ENCODE measurements around the gene TPRN. TPM values are rescaled to one million over a fixed set of nuclear protein-coding genes. Genes with fewer than 3 reads are reported as not detected.

TPRN gene
- total RNA-seq, 1 donor from 2014 or later = 16.0 TPM

DNA sequence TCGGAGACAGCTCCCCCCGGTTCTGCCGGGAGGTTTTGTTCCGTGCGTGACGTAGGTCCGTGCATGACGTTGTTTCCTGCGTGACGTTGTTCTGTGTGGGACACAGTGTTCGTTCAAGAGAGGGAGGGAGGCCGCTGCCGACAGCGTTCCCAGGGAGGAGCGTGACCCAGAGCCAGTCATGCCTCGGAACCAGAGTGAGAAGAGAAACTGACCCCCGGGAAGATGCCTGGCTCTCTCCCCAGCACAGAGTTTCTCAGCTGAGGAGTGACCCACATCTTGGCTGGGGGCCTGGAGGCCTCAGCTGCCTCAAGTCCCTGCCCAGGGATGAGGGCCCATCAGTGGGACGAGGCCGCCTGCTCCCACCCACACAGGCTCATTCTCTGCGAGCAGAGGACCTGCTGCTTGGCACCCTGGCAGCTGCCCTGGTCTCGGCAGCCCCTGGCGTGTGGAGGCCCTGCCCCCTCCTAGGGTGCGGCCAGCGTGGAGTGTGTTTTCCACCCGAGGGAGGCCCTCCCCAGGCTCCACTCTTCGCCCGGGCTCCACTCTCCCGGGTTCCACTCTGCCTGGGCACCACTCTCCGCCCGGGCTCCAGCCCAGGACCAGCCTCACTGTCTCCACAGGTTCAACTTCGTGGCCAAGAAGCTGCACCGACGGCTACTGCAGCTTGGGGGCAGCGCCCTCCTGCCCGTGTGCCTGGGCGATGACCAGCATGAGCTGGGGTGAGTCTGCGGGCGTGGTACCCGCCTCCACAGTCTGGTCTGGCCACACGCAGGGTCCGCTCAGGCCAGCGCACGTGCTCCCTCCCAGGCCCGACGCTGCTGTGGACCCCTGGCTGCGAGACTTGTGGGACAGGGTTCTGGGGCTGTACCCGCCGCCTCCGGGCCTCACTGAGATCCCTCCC is 12.9 kb upstream of the TPRN start:
- Histone ChIP-seq H3K4me3 (ENCODE audit: insufficient read depth, low read depth, low read length) (no peak overlapping the region), H3K27ac (ENCODE audit: low read depth, low read length) (no peak overlapping the region), H4K20me1 (ENCODE audit: insufficient read depth, low read length) (peaks cover under 1% of the 10 kb centered on the region), H3K9me3 (ENCODE audit: insufficient read depth, low read depth, low read length) (no peaks in the 10 kb centered on the region), H2AFZ (ENCODE audit: low read depth, low read length) (no peak overlapping the region), H3K4me1 (ENCODE audit: insufficient read depth, low read length) (peaks cover under 1% of the 10 kb centered on the region), H3K9ac (ENCODE audit: low read length) (no peak overlapping the region), H3K36me3 (ENCODE audit: insufficient read depth, low read length) (no peaks in the 10 kb centered on the region), H3K4me2 (ENCODE audit: low read length) (no peak overlapping the region), H3K79me2 (ENCODE audit: insufficient read depth, low read length) (no peaks in the 10 kb centered on the region), H3K27me3 (ENCODE audit: insufficient read depth, low read length) (no peaks in the 10 kb centered on the region)
- no peak for TF ChIP-seq EZH2 (IDR thresholded peaks at IDR 0.05; ENCODE audit: insufficient read depth, low read length)
- TF ChIP-seq, protein P1, sequence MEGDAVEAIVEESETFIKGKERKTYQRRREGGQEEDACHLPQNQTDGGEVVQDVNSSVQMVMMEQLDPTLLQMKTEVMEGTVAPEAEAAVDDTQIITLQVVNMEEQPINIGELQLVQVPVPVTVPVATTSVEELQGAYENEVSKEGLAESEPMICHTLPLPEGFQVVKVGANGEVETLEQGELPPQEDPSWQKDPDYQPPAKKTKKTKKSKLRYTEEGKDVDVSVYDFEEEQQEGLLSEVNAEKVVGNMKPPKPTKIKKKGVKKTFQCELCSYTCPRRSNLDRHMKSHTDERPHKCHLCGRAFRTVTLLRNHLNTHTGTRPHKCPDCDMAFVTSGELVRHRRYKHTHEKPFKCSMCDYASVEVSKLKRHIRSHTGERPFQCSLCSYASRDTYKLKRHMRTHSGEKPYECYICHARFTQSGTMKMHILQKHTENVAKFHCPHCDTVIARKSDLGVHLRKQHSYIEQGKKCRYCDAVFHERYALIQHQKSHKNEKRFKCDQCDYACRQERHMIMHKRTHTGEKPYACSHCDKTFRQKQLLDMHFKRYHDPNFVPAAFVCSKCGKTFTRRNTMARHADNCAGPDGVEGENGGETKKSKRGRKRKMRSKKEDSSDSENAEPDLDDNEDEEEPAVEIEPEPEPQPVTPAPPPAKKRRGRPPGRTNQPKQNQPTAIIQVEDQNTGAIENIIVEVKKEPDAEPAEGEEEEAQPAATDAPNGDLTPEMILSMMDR (IDR thresholded peaks at IDR 0.05; ENCODE audit: insufficient read depth, low read depth, low read length) = no peak
- Mint-ChIP-seq H3K27ac (ENCODE audit: unreplicated experiment) (no peak overlapping the region), H3K4me1 (ENCODE audit: low read depth, unreplicated experiment) (peaks cover 1% of the 10 kb centered on the region), H3K36me3 (ENCODE audit: low read depth, unreplicated experiment) (peaks cover 7% of the 10 kb centered on the region), H3K4me3 (ENCODE audit: unreplicated experiment) (peak overlapping the region; percentile 50), H3K27me3 (ENCODE audit: low read depth, unreplicated experiment) (no peaks in the 10 kb centered on the region), H3K9me3 (ENCODE audit: unreplicated experiment) (no peaks in the 10 kb centered on the region)
- DNase-seq (ENCODE audit: low read depth) (no peak), FAIRE-seq (no peak)

DNA sequence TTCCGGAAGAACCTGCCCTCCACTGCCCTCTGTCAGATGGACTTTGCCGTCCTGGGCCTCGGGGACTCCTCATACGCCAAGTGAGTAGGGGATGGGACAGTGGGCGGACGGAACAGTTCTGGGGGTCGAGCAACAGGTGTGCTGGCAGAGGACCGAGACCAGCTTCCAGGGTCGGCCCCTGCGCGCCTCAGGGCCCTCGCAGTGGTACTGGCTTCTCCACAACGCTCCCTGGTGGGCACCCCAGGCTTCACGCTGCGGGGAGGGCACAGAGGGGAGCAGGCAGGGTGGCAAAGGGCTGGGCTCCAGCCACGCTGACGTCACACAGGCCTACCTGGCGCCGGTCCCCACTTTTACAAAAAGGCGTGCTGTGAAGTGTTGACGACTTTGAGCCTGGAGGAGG is 12.0 kb upstream of the TPRN start:
- Mint-ChIP-seq H3K36me3 (ENCODE audit: low read depth, unreplicated experiment) (peaks cover 7% of the 10 kb centered on the region), H3K4me3 (ENCODE audit: unreplicated experiment) (no peak overlapping the region), H3K4me1 (ENCODE audit: low read depth, unreplicated experiment) (peaks cover 1% of the 10 kb centered on the region), H3K27ac (ENCODE audit: unreplicated experiment) (no peak overlapping the region), H3K27me3 (ENCODE audit: low read depth, unreplicated experiment) (no peaks in the 10 kb centered on the region), H3K9me3 (ENCODE audit: unreplicated experiment) (no peaks in the 10 kb centered on the region)
- TF ChIP-seq EZH2 (IDR thresholded peaks at IDR 0.05; ENCODE audit: insufficient read depth, low read length) = no peak
- TF ChIP-seq, protein P1 (IDR thresholded peaks at IDR 0.05; ENCODE audit: insufficient read depth, low read depth, low read length) = no peak
- Histone ChIP-seq H3K4me1 (ENCODE audit: insufficient read depth, low read length) (no peaks in the 10 kb centered on the region), H3K27ac (ENCODE audit: low read depth, low read length) (no peak overlapping the region), H3K9me3 (ENCODE audit: insufficient read depth, low read depth, low read length) (no peaks in the 10 kb centered on the region), H3K79me2 (ENCODE audit: insufficient read depth, low read length) (peaks cover 2% of the 10 kb centered on the region), H4K20me1 (ENCODE audit: insufficient read depth, low read length) (no peaks in the 10 kb centered on the region), H3K4me3 (ENCODE audit: insufficient read depth, low read depth, low read length) (no peak overlapping the region), H3K36me3 (ENCODE audit: insufficient read depth, low read length) (no peaks in the 10 kb centered on the region), H2AFZ (ENCODE audit: low read depth, low read length) (no peak overlapping the region), H3K9ac (ENCODE audit: low read length) (no peak overlapping the region), H3K27me3 (ENCODE audit: insufficient read depth, low read length) (no peaks in the 10 kb centered on the region), H3K4me2 (ENCODE audit: low read length) (no peak overlapping the region)
- FAIRE-seq = no peak
- no peak for DNase-seq (ENCODE audit: low read depth)

DNA sequence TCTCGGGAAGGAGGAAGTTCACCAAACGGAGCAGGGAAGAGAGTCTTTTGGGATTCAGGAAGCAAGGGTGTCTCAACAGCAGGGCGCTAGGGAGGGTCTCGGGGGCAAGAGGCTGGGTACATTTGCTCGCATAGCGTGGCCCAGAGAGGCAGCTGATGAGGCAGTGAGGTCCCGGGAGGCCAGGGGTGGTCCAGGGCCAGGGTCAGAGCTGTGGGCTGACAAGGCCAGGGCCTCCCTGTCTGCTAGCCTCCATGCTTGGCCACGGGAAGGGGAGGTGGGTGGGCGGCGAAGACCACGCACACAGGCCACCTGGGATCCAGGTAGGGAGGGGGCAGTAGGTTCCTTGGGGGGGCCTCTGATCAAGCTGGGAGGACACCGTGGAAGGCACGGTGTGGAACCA is 11.0 kb upstream of the TPRN start:
- Histone ChIP-seq H3K4me3 (ENCODE audit: insufficient read depth, low read depth, low read length) (no peak overlapping the region), H3K9me3 (ENCODE audit: insufficient read depth, low read depth, low read length) (no peaks in the 10 kb centered on the region), H3K27ac (ENCODE audit: low read depth, low read length) (no peak overlapping the region), H2AFZ (ENCODE audit: low read depth, low read length) (no peak overlapping the region), H4K20me1 (ENCODE audit: insufficient read depth, low read length) (no peaks in the 10 kb centered on the region), H3K36me3 (ENCODE audit: insufficient read depth, low read length) (no peaks in the 10 kb centered on the region), H3K79me2 (ENCODE audit: insufficient read depth, low read length) (peaks cover 12% of the 10 kb centered on the region), H3K9ac (ENCODE audit: low read length) (no peak overlapping the region), H3K27me3 (ENCODE audit: insufficient read depth, low read length) (no peaks in the 10 kb centered on the region), H3K4me1 (ENCODE audit: insufficient read depth, low read length) (peaks cover 2% of the 10 kb centered on the region), H3K4me2 (ENCODE audit: low read length) (no peak overlapping the region)
- TF ChIP-seq, protein P1 (IDR thresholded peaks at IDR 0.05; ENCODE audit: insufficient read depth, low read depth, low read length) = no peak
- no peak for TF ChIP-seq EZH2 (IDR thresholded peaks at IDR 0.05; ENCODE audit: insufficient read depth, low read length)
- Mint-ChIP-seq H3K27ac (ENCODE audit: unreplicated experiment) (no peak overlapping the region), H3K9me3 (ENCODE audit: unreplicated experiment) (no peaks in the 10 kb centered on the region), H3K4me1 (ENCODE audit: low read depth, unreplicated experiment) (peaks cover 4% of the 10 kb centered on the region), H3K4me3 (ENCODE audit: unreplicated experiment) (no peak overlapping the region), H3K36me3 (ENCODE audit: low read depth, unreplicated experiment) (peaks cover 10% of the 10 kb centered on the region), H3K27me3 (ENCODE audit: low read depth, unreplicated experiment) (no peaks in the 10 kb centered on the region)
- DNase-seq (ENCODE audit: low read depth) (no peak), FAIRE-seq (no peak)
